Omental fat pad (tissue), 4 donors: ENCODE results near the gene UBE2R2. TPM values are rescaled to one million over a fixed set of nuclear protein-coding genes. Genes with fewer than 3 reads are reported as not detected.
"Not testable (repeated sequence)": the region's sequence is repeated elsewhere in the genome, so short reads cannot be mapped to it uniquely, and the experiment has no call there.

Source experiments
- ATAC-seq: fragments of 150-250 bp; one replicate; pipeline ENCODE4 v1.9.1; 2016; ENCODE audit warnings: mild to moderate bottlenecking, moderate library complexity; ENCODE audit not compliant: low FRiP score
- DNase-seq: peaks from one replicate; pipeline ENCODE4 v3.0.0-alpha.2; 2019; ENCODE audit warnings: low spot score
- CTCF ChIP-seq, 3 donors: fragments of 450-650 bp; IDR thresholded peaks; one replicate each; pipeline ENCODE4 v1.5.1; 2016 to 2017; ENCODE audit warnings: antibody characterized with exemption in 3 of 3, mild to moderate bottlenecking in 3 of 3, moderate library complexity in 2 of 3
- total RNA-seq, 4 donors: library from RNA; depleted of rRNA; stranded (reverse); fragments of >200 nt; gene quantifications; one replicate each; pipeline ENCODE4 v1.1.0, GENCODE V29; 2016

UBE2R2 gene, protein sequence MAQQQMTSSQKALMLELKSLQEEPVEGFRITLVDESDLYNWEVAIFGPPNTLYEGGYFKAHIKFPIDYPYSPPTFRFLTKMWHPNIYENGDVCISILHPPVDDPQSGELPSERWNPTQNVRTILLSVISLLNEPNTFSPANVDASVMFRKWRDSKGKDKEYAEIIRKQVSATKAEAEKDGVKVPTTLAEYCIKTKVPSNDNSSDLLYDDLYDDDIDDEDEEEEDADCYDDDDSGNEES
- 10 to 100 TPM; 22.4 to 34.3 (median 30.2) TPM for total RNA-seq

DNA sequence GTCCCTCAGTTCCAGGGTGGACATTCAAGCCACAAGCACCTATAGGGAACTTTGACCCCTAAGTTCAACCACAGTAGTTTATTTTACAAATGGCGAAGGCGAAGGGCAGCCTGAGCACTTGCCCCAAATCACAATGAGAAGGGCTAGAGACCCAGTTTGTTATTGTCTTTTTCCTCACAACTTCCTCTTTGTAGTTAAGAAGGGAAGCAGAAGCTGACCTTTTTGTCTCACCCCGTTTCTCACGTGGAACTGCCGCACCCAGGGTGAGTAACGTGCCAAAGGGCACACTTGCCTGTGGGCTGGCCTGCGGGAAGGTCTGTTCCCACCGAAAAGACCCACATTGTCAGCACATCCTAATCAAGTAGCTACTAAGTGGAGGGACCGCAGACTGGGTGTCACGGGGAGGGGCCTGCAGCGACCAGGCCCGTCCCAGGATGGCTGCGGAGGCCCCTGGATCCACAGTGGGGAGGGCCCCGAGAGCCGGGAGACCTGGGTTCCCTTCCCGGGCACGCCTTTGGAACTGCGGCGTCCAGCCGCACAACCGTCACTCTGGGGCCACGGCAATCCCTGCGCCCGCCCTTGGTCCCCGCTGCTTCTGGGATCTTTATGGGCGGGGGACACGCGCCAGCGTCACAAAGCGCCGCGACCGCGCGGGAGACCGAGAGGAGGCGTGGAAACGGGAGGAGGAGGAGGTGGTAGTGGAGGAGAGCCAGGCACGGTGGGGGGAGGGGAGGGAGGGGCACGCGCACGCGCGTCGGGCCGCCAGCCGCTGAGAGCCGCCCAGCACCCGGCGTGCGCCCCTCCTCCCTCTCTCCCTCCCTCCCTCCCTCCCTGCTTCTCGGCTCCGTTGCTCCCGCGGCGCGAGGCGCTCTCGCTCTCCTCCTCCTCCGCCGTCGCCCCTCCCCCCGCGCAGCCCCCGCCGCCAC is at the start of gene UBE2R2:
Gene UBE2R2, plus strand, starts transcription at position 834 of the 926 bp plus-strand sequence. CDS start 598 bp downstream, outside the sequence.
- DNase-seq (peak; percentile 73), ATAC-seq (peak; percentile 86)

DNA sequence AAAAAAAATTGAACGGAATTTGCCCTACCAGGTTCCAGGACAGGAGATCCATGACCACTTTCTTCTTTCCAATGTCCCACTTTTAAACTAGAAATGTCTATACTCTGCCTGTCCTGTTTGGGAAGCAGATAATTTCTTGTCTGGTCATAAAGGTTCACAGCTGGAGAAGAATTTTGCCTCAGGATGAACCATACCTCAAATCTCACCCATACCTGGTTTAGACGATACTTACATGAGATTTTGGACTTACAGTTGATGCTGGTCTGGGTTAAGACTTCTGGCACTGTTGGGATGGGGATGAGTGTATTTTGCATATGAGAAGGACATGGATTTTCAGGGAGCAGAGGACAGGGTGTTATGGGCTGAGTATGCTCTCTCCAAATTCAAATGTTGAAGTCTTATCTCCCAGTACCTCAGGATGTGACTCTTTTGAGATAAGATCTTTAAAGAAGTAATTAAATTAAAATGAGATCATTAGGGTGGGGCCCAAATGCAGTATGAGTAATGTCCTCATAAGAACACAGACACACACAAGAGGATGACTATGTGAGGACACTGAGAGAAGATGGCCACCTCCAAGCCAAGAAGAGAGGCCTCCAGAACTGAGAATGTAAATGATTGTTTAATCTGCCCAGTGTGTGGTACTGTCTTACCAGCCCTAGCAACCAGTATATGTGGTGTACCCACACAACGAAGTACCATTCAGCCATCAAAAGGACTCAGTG is 46.6 kb upstream of the UBE2R2 start:
- ATAC-seq, DNase-seq: not testable (repeated sequence)

More for the DNA sequence above, at the start of gene UBE2R2:
- no peak for TF ChIP-seq CTCF (IDR thresholded peaks at IDR 0.05)

GRCh38 chr9:33773135-33773534 is 43.8 kb upstream of the UBE2R2 start:
- not testable (repeated sequence) for ATAC-seq

GRCh38 chr9:33774074-33774659 is 42.8 kb upstream of the UBE2R2 start:
- ATAC-seq, DNase-seq: not testable (repeated sequence)

More at GRCh38 chr9:33773135-33773534, 43.8 kb upstream of the UBE2R2 start:
- DNase-seq, result not testable (repeated sequence)

GRCh38 chr9:33776578-33776977 is 40.4 kb upstream of the UBE2R2 start:
- DNase-seq, result no peak
- no peak for TF ChIP-seq CTCF (IDR thresholded peaks at IDR 0.05)
- ATAC-seq, result no peak

DNA sequence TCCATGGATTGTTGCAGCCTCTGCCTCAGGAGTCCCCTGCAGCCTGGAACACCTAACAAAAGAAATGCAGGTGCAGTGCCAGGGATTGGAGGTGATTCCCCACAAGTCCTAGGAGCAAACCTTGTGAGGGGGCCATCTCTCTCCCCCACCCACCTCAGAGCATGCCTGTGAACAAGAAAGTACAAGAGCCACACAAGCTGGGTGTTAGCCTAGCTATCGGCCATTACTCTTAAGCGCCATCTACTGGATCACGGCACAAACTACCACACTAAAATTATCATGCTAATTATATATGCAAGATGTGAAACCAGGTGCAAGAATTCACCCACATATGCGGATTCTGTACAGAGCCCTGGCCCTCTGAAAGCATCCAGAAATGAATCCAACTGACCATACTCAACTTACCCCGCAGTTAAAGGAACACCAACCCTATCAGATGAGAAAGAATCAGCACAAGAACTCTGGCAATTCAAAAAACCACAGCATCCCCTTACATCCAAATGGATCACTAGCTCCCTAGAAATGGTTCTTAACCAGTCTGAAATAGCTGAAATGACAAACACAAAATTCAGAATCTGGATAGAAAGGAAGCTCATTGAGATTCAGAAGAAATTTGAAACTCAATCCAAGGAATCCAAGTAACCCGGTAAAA is 38.1 kb upstream of the UBE2R2 start:
- ATAC-seq, result peak; percentile 54
- no peak for DNase-seq
- no peak for TF ChIP-seq CTCF (IDR thresholded peaks at IDR 0.05)

- ATAC-seq (no peak), DNase-seq (no peak)
- no peak for TF ChIP-seq CTCF (IDR thresholded peaks at IDR 0.05)
These were observed 36.7 kb upstream of the UBE2R2 start for GRCh38 chr9:33780276-33780675.

DNA sequence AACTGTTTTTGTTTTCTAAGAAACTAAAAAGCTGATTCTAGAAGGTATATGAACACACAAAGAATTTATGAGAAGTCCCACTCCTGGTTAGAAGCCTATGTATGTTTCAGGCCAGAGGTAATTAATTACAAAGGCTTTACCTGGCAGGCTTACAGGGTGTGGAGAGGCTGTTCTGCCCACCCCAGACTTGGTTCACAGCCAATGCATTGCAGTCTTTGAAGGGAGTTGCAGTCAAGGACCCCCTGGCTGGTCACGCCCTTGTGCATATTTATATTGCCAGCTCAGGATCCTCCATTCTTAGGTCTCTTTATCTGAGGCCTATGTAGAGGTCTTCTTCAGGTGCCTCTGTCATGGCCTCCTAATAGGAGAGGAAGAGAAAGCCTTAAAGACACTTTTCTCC is 35.2 kb upstream of the UBE2R2 start:
- DNase-seq (no peak), ATAC-seq (no peak)
- no peak for TF ChIP-seq CTCF (IDR thresholded peaks at IDR 0.05)
